ENCODE results near the gene PPP5C. TPM values are rescaled to one million over a fixed set of nuclear protein-coding genes. Genes with fewer than 3 reads are reported as not detected.
A peak's percentile ranks its signal among the peaks of the same experiment; 100 is the strongest.

The PPP5C gene
- total and polyA plus RNA-seq, 2 of the 8 experiments (the other 6 are each of a cell fraction or from before 2014, with no cell fraction given): 112 to 156 TPM

DNA sequence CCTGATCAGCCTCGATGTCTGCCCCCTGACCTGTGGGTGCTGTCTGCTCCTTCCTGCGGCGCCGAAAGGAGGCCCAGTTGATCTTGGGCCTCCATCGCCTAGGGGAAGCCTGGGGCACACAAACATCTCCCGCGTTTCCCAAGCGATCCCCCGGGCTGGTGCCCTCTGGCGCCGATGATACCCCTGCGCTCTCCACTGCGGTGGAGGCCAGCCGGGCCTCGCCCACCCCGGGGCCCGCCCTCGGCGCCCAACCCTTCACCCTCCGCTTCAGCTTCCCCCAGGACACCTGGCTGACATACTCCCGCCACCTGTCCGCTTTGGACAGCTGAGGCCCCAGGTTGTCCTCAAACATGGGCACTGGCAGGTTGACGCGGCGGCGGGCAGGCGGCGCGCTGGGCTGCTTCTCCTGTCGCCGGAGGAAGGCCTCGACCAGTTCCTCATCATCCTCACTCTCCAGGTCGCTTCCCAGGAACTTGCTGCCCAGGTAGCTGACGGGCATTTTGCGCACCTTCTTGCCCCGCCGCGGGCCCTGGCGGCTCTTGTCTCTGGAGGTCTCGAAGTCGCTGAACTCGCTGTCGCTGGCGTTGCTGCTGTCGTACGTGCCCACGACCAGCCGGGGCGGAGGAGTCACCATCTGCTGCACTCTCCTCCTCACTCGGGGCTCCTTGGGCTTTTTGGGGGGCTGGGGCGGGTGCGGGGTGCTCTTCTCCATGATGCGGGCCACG, 65.2 kb downstream of the PPP5C start:
- Histone ChIP-seq H3K4me1 (replicated peaks in 1 of 4; ENCODE audit: control insufficient read depth in 3 of 4, insufficient read depth in 4 of 4, low read length in 3 of 4) (peaks cover 3 to 21% (median 13%) of the 10 kb centered on the region in 4 experiments; a peak in 6 of 7 replicates), H2AK5ac (ENCODE audit: low read depth, low read length) (no peak overlapping the region), H3K18ac (ENCODE audit: extremely low read depth, low read length) (peak overlapping the region; percentile 60), H4K5ac (ENCODE audit: insufficient read length, low read depth, low read length) (no peak overlapping the region), H3K27me3 (replicated peaks in 1 of 4; ENCODE audit: control insufficient read depth in 3 of 4, extremely low read depth in 1 of 4, insufficient read depth in 3 of 4, low read length in 3 of 4) (peaks cover 0 to 18% (median 9%) of the 10 kb centered on the region in 4 experiments; a peak in 5 of 7 replicates), H2BK5ac (ENCODE audit: low read depth, low read length) (no peak overlapping the region), H3K14ac (ENCODE audit: insufficient read length) (no peak overlapping the region), H3K4me3 (ENCODE audit: extremely low read depth in 1 of 4, insufficient read depth in 2 of 4, low read depth in 3 of 4, low read length in 4 of 4) (peak overlapping the region; percentile 57 to 88 (median 74)), H3K23me2 (ENCODE audit: low read depth, low read length) (peaks cover 22% of the 10 kb centered on the region), H2BK120ac (replicated peaks; ENCODE audit: low read depth, low read length) (no peak overlapping the region), H3K23ac (ENCODE audit: insufficient read length) (no peak overlapping the region), H3K79me2 (ENCODE audit: control insufficient read depth in 1 of 2, insufficient read depth in 2 of 2, low read length in 2 of 2) (peaks cover 0 to 16% of the 10 kb centered on the region in 2 experiments; a peak in 2 of 4 replicates), H4K91ac (replicated peaks; ENCODE audit: insufficient read length, low read length) (no peak overlapping the region), H3K4me2 (ENCODE audit: insufficient read depth in 1 of 2, low read depth in 2 of 2, low read length in 2 of 2) (peak overlapping the region; percentile 83 to 95), H3K27ac (ENCODE audit: low read depth, low read length) (no peak overlapping the region), H3K36me3 (ENCODE audit: control insufficient read depth in 2 of 4, insufficient read depth in 4 of 4, low read length in 3 of 4) (0 out of 8 replicates have a peak, but pooled peaks cover 0 to 2% (median 0%) of the 10 kb centered on the region in 4 experiments), H2AFZ (ENCODE audit: low read length) (no peak overlapping the region), H4K20me1 (replicated peaks in 1 of 2; ENCODE audit: control insufficient read depth in 1 of 2, insufficient read depth in 2 of 2, low read length in 2 of 2) (peaks cover 8 to 14% of the 10 kb centered on the region in 2 experiments), H3K79me1 (ENCODE audit: low read depth, low read length) (peaks cover 3% of the 10 kb centered on the region), H2BK12ac (ENCODE audit: low read depth, low read length) (no peak overlapping the region), H2BK15ac (ENCODE audit: low read length) (no peak overlapping the region), H3K56ac (replicated peaks; ENCODE audit: insufficient read length, low read depth, low read length) (no peak overlapping the region), H2BK20ac (ENCODE audit: low read length) (no peak overlapping the region), H4K8ac (ENCODE audit: extremely low read depth, insufficient read depth, low read length) (peak overlapping the region; percentile 76), H3K4ac (replicated peaks; ENCODE audit: insufficient read length, low read depth, low read length) (no peak overlapping the region), H3K9me3 (ENCODE audit: insufficient read depth in 2 of 2, low read depth in 1 of 2, low read length in 1 of 2) (no peaks in the 10 kb centered on the region), H3K9ac (replicated peaks in 1 of 4; ENCODE audit: extremely low read depth in 1 of 4, low read depth in 3 of 4, low read length in 3 of 4) (peak overlapping the region; percentile 22 to 76 (median 56); a peak in 6 of 7 replicates)
- ChIA-PET CTCF (ENCODE audit: partially characterized antibody) (interaction anchor here (0.7 to 4.1 kb wide), 6 partner anchors 10 to 76 kb away, joined by 3 to 23 read pairs (median 8); no protein-coding TSS in a partner anchor), POLR2A (ENCODE audit: partially characterized antibody) (interaction anchor here (0.5 to 3.6 kb wide), 4 partner anchors 8 to 386 kb away, joined by 3 to 28 read pairs (median 4); no protein-coding TSS in a partner anchor)
- no peak for DNase-seq (ENCODE audit: low read depth in 1 of 2, low spot score in 2 of 2)
- WGBS, 2 experiments (ENCODE audit: extremely low coverage in 1 of 2, insufficient coverage in 1 of 2, insufficient read length in 1 of 2, insufficient replicate concordance in 2 of 2, low coverage in 1 of 2, low lambda C conversion rate in 2 of 2, missing lambda C conversion rate in 1 of 2): 11% methylated on average over 30 of the region's 54 CpGs; no CpG with 5 or more reads in 1 of the 2 experiments
- no peak for FAIRE-seq
- TF ChIP-seq EZH2 (IDR thresholded peaks at IDR 0.05; ENCODE audit: low read depth, low read length, severe bottlenecking) (peak; percentile 42), CTCF (IDR thresholded peaks at IDR 0.05; ENCODE audit: control extremely low read depth in 1 of 3, insufficient read depth in 1 of 3, low read depth in 1 of 3, low read length in 3 of 3) (peak in 1 of 3 experiments; percentile 0; a peak in 1 of 4 replicates), TEAD4 (IDR thresholded peaks at IDR 0.05; ENCODE audit: low read depth, low read length) (no peak), EP300 (IDR thresholded peaks at IDR 0.05; ENCODE audit: borderline replicate concordance in 1 of 2, low read depth in 2 of 2, low read length in 2 of 2) (no peak), POLR2A (IDR thresholded peaks at IDR 0.05; ENCODE audit: control extremely low read depth in 1 of 2, low read depth in 2 of 2, low read length in 2 of 2) (no peak), SIN3A (conservative IDR thresholded peaks at IDR 0.05 in 1 of 2, IDR thresholded peaks at IDR 0.05 in 1 of 2; ENCODE audit: low read depth in 1 of 2, low read length in 2 of 2) (0 out of 4 replicates have a peak, but pooled peaks have one; percentile 30 to 47)

Data from H1 (cell line).